Astrocyte of the spinal cord (primary cell): ENCODE results near the gene ARHGAP15.

Source experiments
- DNase-seq: peaks from one replicate; pipeline ENCODE4 v3.0.0; 2011; ENCODE audit warnings: low read depth, low spot score
- H3K4me3 ChIP-seq: 2 replicates; pipeline ENCODE4 v1.5.1; 2011; ENCODE audit warnings: low read depth, mild to moderate bottlenecking, low read length, moderate library complexity
- CTCF ChIP-seq: IDR thresholded peaks from 2 replicates; pipeline ENCODE4 v1.5.1; 2012; ENCODE audit warnings: low read depth, mild to moderate bottlenecking, low read length, inconsistent platforms
- in situ Hi-C: cut with HindIII; loops from 2 replicates; pipeline ENCODE4 v1.10.0; 2017; ENCODE audit warnings: low sequenced_read_pairs

ARHGAP15 gene

GRCh38 chr2:143205106-143205764 is 76.0 kb downstream of the ARHGAP15 start:
- peak; percentile 3 for DNase-seq
- in situ Hi-C loops = no loop called here
- no peak overlapping the region for H3K4me3 ChIP-seq
- TF ChIP-seq CTCF = peak; percentile 28

- no peak for DNase-seq
- TF ChIP-seq CTCF = no peak
- no peak overlapping the region for H3K4me3 ChIP-seq
- in situ Hi-C loops = no loop called here
These were observed 80.6 kb downstream of the ARHGAP15 start for GRCh38 chr2:143209570-143210445.

GRCh38 chr2:143210446-143210819 is 81.2 kb downstream of the ARHGAP15 start:
- DNase-seq = no peak
- in situ Hi-C loops = no loop called here
- TF ChIP-seq CTCF = no peak
- no peak overlapping the region for H3K4me3 ChIP-seq

- DNase-seq = no peak
- in situ Hi-C loops = no loop called here
- TF ChIP-seq CTCF = no peak
- H3K4me3 ChIP-seq = no peak overlapping the region
These were observed 88.4 kb downstream of the ARHGAP15 start for GRCh38 chr2:143217512-143218115.

GRCh38 chr2:143218621-143219020 is 89.4 kb downstream of the ARHGAP15 start:
- TF ChIP-seq CTCF = no peak
- DNase-seq = no peak
- H3K4me3 ChIP-seq = no peak overlapping the region
- in situ Hi-C loops = no loop called here

GRCh38 chr2:143219266-143219665 is 90.0 kb downstream of the ARHGAP15 start:
- H3K4me3 ChIP-seq = no peak overlapping the region
- in situ Hi-C loops = no loop called here
- TF ChIP-seq CTCF = no peak
- DNase-seq = no peak
